HG02642 (cell line): ENCODE results near the gene SRL.
"Not testable (repeated sequence)": the region's sequence is repeated elsewhere in the genome, so short reads cannot be mapped to it uniquely, and the experiment has no call there.

Source experiments
- ATAC-seq: cut with Tn5 transposase; IDR thresholded peaks from one replicate; pipeline ENCODE4 v1.9.1; 2021; ENCODE audit warnings: mild to moderate bottlenecking; ENCODE audit not compliant: unreplicated experiment, poor library complexity

Gene SRL

DNA sequence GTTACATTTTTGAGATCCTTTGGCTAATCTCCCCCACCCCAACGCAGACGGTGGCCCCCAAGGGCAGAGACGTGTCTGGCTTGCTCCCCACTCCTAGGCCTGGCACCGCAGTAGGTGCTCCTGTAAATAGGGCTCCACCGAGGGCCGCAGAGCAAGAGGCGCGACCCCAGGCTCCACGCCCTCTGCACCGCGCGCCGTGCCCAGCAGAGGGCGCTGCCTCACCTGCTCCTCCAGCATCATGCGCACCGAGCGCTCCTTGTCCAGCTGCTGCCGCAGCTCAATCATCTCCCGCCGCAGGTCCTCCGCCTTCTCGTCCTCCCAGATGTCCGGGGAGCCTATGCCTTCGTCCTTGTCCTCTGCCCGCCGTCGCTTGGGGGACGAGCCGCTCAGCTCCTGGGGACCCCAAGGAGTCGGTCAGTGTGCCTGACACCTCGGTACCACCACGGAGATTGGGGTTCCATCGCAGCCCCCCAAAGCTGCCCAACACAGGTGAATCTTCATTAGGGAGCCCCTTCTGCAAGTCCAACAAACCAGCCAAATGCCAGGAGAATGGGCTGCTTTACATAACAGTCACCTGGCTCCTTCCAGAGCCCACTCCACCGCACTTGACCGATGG, 19.8 kb upstream of the SRL start:
- no peak for ATAC-seq

DNA sequence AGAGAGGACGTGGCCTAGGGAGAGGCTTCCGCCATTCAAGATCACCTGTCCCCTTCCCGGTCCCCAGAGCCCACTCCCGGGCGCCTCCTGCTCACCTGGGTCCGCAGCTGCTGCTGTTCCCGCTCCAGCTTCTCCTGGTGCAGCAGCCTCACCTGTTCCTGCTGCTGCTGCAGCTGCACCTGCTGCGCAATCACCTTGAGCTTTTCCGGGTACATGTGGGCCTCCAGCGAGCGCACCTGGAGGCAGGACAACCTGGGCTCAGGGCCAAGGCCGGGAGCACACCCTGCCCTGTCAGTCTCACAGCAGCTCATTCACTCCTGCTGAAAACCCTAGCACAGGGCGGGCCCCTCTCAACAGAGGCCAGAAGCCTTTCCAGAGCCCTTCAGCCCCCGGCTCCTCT, 18.5 kb upstream of the SRL start:
- no peak for ATAC-seq

DNA sequence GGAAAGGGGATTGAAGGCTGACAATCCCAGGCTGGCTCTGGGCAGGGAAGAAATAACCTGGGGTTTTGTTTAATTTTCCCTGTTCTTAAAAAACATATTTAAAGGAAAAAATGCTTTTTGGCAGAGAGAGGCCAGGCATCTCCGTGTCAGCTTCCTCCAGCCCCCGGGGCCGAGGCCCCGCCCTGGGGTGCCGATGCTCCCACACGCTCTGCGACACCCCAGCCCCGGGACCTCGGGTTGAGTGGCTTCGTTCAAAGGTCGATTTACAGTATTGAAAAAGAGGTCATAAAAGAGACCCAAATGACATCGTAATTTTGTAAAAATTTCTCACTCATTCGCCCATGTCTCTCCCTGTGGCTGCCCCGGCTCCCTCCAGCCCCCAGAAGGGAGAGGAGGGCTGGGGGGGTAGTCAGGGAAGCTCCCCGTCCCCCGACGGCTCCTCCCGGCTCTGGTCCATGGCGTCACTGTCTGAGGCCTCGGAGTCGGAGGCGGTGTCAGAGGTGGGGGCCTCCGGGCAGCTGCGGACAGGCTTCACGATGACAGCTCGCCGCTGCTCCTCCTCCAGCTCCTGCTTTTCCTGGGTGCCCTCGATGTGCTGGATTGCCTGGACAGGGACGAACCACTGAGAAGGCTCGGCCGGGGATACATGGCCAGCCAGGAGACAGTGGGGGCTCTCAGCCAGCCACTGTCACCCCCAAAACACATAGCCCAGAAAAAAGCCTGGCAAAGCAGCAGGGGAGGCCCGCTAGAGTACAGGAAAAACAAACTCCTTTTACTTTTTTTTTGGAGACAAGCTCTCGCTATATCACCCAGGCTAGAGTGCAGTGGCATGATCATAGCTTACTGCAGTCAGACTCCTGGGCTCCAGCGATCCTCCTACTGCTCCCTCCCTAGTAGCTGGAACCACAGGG, 16.0 kb upstream of the SRL start:
- ATAC-seq, result no peak

DNA sequence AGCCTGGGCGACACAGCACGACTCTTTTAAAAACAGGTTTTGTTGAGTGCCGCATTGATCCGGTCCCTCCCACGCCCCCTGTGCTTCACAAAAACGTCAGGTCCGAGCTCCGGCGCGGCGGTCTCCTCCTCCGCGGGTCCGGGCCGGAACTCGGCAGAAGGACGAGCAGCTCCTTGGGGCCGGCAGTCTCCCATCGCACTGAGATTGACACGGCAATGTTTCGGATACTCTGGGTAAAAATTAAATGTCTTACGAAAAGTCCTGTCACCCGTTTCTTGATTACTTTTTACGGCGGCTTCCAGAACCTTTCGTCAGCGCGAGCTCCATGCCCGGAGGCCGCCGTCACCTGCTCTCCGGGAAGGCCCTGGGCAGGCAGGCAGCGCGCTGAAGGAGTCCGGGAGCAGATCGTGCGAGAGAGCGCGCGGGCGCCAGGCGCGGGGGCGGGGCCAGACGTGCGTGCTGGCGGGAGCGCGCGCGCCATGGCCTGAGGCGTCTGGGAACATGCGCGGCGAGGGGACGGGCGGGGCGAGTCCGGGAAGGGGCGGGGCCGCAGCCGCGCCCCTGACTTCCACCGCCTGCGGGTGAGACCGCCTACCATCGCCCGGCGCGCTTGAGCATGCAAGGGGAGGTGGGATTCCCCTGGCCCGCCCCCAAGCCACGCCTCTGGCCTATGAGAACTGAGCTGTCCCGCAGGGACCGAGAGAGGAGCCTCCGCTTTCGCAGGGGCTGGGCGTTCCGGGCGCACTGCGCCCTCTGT, 11.7 kb upstream of the SRL start:
- ATAC-seq, result peak; percentile 96

DNA sequence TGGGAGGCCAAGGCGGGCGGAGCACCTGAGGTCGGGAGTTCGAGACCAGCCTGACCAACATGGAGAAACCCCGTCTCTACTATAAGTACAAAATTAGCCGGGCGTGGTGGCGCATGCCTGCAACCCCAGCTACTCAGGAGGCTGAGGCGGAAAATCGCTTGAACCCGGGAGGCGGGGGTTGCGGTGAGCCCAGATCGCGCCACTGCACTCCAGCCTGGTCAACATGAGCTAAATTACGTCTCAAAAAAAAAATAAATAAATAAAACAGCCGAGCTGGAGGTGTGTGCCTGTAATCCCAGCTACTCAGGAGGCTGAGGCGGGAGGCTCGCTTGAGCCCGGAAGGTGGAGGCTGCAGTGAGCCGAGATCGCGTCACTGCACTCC, 11.1 kb upstream of the SRL start:
- not testable (repeated sequence) for ATAC-seq

DNA sequence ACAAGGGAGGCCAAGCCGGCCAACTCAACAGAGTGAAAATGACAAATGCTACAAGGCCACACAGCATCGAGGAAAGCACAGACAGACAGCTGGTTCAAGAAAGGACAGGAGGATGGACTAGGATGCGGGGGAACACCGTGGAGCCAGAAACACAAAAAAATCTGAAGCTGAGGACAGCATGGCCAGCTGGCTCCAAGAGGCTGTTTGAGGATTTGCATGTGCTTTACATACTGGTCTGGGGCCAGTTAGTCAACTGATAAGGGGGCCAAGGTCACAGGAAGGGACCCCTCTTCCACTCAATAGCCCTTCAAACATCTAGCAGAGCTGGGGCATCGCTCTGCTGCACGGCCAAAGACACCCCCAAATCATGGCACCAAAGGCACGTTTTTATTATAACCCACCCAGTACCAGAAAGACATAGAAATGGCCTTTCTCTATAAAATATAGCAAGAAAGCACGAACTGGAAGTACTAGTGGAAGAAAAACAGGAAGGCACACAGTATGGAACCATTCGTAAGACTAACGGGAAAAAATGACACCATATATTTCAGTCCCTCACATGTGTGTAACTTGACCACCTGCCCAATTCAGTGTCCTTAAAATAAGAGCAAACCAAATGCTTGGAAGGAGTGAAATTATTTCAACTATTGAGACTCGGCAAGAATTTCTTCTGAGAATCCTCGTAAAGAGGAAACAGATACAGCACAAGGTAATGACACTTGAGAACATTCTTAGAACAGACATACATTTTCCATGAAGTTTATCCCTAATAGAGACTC, 7.8 kb upstream of the SRL start:
- ATAC-seq, result no peak

DNA sequence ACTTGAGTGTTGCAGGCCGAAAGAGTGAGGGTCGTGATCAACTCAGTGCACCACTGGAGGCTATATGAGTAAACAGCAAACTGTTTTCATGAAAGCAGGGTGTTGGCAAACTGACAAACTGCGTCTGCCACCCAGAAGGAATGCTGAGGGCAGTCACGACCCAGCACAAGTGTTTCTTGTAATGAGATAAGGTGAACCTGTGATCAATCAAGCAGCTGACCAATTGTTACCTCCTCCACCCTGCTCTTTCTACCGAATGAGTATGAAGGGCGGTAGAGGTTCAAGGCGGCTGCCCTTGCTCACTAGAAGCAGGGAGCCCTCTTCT, 5.5 kb upstream of the SRL start:
- ATAC-seq, result no peak

DNA sequence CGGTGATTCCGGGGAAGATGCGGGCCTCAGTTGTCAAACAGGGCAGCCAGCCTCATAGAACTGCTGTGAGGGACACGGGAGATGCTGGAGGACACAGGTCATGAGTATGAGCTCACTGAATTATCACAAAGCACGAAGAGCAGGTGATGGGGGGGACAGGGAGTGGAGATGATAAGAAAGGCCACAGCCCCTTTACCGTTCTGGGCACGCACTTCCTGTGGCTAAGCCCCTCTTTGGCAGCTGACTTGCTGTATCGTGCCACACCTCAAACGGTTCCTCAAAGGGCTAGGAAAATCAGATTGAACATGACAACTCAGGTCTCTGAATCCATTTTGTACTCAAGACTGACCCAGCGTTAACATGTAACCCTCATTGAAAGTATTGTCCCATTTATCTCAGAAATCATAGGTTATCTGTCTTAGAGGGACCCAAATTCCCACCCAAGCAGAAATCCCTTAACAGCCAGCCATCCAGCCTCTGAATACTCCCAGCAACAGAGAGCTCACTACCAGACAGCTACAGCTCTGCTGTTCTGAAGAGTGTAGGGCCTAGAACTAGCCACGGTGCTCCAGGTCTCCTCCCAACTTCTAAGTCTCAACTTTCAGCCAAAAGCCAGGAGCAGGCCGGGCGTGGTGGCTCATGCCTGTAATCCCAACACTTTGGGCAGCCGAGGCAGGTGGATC, 5.0 kb upstream of the SRL start:
- no peak for ATAC-seq

DNA sequence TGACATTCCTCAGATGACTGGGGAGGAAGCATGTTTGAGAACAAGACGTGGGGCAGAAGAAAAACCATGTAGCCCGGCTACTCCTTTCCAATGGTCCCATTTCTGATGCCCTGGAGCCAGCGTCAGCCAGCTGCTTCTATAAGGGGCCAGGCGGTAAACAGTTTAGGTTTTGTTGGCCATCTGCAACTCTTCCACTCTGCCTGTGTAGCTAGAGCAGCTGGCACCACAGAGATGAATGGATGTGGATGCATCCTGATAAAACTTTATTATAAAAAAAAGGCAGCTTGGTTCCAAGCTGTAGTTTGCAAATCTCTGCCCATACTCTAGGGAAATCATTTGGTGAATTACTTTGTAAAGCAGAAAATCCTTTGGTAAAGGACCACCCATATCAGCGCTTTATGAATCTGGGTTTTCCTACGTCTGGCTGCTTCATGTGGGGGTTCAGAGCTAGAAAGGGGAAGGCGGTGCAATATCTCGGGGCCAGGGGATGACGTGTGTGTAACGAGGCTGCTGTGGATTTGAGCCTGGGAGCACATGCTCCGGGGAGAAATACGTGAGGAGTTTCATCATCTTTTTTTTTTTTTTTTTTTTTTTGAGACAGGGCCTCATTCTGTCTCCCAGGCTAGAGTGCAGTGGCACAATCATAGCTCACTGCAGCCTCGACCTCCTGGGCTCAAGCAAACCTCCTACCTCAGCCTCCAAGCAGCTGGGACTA, 3.4 kb upstream of the SRL start:
- ATAC-seq, result no peak

DNA sequence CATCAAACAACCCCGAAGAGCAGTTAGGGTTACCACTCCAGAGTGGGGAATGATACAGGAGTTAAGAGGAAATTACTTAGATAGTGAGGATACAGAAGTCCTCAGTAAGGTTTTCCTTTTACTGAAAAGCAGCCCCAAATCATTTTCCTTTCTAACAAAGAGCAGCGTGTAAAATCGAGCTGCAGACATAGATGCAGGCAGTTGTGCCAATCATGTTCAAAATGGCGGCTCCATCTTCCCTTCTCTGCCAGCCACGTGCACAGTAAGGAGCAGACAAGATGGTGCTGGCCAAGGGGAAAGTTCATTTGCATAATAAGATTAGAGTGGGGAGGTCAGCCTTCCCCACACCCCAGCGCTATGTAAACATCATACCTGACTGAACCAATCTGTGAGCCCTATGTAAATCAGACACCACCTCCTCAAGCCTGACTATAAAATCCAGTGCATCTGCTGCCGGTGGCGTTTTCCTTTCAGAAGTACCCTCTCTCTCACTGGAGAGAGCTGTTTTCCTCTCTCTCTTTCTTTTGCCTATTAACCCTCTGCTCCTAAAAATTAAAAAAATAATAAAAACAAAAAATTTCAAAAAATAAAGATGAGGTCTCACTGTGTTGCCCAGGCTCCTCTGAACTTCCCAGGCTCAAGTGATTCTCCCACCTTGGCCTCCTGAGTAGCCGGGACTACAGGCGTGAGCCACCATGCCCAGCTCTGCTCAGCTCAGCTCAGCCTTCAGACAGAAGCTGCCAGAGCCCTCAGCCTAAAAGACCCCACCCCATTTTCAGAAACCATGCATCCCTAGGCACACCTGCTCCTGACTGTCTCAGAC, 2.6 kb upstream of the SRL start:
- no peak for ATAC-seq

DNA sequence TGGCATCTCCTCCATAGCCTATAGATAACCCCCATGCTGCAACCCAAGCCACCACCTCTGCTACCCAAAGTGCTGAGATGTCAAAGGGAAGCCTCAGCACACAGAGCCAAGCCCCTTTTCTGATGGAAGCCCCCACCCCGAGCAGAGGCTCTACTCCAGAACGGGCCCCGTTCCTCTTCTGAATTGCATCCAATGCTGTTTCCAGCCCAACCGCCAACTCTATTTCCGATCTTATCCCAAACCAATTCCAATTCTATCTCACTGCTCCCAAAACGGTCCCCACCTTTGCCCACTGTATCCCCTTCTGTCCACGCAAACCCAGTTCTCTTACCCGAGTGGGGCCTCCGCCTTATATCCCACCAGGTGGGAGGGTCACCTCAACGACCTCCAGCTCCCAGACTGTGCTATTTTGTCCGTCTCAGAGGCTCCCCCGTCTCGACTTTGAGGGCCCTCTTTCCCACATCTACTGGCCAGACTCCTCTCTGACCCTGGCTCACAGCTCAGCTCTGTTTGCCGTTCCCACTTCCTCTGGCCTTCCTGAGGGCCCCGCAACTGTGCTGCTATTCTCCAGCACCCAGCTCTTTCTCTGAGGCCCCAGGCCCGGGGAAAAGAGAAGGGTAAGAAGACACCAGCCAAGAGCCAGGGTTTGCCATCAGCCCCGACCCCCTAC, 487 bp downstream of the SRL start:
- ATAC-seq, result no peak

DNA sequence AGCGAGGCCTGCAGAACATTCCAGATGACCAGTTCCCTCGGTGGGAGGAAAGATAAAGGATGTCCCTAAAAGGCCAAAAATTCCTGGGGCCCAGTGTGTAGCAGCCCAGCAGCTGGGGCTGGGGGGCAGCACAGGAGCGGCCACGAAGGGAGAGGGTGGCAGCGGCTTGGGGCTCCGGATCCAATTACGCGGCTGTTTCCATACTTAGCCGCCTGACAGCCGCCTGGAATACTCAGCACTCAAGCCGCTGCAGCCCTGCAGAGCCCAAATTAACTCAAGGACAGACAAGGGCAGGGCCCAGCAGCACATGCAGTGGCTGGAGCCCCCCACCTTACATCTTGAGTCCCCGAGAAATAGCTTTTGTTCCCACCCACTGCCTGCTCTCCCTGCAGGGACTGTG, 1.3 kb downstream of the SRL start:
- ATAC-seq, result no peak

DNA sequence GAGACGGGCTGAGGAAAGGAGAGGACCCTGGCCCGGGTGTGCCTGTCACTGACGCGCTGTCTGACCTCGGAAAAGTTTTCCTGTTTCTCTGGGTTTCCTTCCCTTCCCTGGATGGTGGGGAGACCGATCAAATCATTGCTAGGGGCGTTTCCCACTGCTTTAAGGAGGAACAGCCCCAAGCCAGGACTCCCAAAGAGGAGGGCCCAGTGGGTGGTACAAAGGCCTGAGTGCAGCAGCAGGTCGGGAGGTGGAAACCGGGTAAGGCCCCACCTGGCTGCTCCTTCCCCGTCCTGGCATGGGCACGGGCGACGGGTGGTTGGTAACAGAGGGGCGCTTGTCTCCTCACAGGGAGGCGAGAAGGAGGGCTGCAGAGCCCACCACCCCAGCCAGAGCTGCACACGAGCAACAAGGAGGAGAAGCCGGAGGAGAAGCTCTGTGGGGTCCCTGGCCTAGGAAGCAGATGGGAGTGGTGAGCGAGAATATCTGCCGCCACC, 2.2 kb downstream of the SRL start:
- no peak for ATAC-seq

DNA sequence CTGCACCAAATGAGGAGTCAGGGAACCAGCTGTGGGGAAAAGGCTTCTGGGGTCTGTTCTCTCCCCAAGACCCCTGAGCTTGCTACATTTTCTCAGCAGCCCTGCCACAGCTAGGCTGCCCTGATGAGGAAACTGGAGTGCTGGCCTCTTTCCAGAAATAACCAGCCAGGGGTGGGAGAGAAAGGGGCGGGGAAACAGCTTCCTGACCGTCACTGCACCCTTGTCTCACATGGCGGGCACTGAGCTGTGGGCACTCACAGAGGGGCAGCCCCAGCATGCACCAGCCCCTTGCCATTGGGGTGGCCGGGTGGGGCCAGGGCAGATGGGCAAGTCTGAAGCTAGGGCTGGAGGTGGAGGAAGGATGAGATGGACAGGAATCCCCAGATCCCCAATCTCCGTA, 2.9 kb downstream of the SRL start:
- ATAC-seq, result no peak

DNA sequence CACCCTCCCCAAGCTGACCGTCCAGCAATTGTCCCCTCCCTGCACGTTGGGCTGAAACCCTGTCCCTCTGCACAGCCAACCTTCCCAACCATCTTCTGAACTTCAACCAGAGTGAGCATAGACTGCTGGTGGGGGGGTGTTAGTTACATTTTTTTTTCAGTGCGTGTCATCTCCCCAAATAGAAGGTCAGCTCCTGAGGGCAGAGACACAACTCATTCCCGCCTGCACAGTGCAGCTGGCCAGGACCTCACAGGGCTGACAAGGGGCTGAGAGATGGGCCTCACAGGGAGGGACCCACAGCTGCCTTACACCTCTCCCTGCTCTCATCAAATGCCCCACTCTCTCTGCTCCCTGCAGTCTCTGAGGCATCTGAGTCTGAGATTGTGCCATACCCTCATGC, 8.4 kb downstream of the SRL start:
- ATAC-seq, result no peak

DNA sequence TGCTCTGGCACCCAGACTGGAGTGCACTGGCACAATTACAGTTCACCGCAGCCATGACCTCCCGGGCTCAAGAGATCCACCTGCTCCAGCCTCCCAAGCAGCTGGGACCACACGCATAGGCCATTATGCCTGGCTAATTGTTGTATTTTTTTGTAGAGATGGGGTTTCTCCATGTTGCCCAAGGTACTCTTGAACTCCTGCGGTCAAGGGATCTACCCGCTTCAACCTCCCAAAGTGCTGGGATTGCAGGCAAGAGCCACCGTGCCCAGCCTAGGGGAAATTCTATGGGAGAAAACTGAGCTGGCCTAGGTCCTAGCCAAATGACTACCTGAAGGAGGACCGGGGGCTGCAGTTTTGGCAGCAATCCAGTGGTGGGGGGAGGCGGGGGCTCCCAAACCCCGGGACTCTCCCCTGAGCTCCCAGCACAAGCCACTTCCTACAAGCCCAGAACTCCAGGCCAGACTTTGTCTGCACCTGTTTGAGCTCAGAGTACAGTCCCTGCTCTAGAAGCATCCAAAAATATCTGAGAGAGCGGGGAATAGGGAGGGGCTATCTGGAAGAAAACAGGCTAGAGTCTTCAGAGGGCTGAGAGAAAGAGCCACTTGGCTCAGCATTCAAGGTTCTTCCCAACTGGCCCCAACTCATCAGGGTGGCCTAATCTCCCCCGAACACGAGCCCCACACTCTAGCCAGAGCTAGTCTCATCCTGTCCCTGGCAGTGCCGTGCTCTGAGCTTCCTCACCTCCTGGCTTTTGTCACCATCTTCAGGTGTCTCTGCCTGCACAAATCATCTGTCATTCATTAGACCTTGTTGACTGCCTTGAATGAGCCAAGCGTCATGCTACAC, 9.1 kb downstream of the SRL start:
- no peak for ATAC-seq

DNA sequence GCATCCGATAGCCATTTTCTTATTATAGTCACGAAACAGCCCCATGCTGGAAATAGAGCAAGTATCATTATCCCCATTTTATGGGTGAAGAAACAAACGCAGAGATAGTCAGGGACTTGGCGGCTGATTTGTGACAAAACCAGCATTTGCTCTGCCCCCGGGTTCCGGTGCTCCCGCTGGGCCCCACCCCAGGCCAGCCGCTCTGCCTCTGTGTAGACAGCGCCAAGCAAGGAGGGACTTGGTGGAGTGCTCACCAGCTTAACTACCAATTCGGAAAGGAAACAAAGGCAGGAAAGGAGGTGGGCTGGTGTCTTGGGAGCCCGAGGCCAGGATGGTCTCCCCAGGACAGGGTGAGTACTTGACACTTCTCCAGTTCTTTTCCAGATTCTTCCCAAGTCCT, 10.0 kb downstream of the SRL start:
- ATAC-seq, result no peak
